RWPE1 (cell line): ENCODE data around the gene FOXN4.
A peak's percentile ranks its signal among the peaks of the same experiment; 100 is the strongest.

ENCODE experiments used
- CTCF ChIA-PET: fragments of 350-600 bp; sonication (Branson Sonifier 250); formaldehyde crosslinking; extraction: SDS; loops from one replicate; lab custom pipeline; 2021; lab: Yijun Ruan, JAX
- POLR2A ChIA-PET: fragments of 400-600 bp; formaldehyde crosslinking; extraction: SDS; loops from one replicate; lab custom pipeline; 2020; ENCODE audit warnings: antibody characterized with exemption; ENCODE audit not compliant: low non-redundant PET; lab: Yijun Ruan, JAX
- DNase-seq: peaks from one replicate; pipeline ENCODE4 v3.0.0; 2012; ENCODE audit warnings: low spot score
- H3K27ac ChIP-seq: fragments of 450-650 bp; 2 replicates; pipeline ENCODE4 v1.5.1; 2017
- TF ChIP-seq, protein P1 (sequence below): fragments of 450-650 bp; conservative IDR thresholded peaks from 2 replicates; pipeline ENCODE4 v1.5.1; 2017; ENCODE audit warnings: low read depth, mild to moderate bottlenecking

FOXN4 gene

DNA sequence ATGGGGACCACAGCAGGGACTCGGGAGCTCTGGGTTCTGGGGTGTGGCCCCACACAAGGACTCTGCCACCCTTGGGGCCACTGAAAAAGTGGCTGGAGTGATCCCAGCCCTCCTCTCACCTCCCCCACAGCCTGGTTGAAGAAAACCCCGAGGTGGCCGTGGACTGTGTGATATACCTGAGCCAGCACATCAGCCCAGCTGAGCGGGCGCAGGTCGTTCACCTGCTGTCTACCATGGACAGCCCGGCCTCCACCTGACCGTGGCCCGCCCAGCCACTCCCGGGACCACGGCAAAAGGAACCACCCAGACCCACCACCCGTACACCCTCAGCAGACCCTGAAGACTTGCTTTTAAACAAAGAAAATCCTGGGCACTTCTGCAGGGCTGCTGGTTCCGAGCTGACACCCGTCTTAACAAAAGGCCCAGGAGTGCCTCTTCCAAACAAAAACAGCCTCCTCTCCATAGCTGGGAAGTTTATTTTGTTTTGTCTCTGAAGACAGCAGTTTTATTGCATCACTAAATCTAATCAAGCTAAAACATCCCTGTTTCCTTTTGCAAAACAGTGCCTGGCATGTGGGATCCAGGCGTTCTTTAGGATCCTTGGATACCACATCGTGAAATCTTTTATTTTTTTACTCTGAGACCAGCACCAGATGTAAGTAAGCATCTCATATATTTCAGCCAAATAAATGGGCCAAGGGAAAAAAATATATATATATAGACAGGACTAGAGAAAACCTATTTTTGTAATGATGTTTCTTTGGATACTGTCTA, 42.8 kb downstream of the FOXN4 start:
- CTCF ChIA-PET: interaction anchor here (0.8 kb wide), 1 partner anchor 119 kb away, joined by 3 read pairs; no protein-coding TSS in a partner anchor
- POLR2A ChIA-PET: no interaction called here
- no peak for DNase-seq

DNA sequence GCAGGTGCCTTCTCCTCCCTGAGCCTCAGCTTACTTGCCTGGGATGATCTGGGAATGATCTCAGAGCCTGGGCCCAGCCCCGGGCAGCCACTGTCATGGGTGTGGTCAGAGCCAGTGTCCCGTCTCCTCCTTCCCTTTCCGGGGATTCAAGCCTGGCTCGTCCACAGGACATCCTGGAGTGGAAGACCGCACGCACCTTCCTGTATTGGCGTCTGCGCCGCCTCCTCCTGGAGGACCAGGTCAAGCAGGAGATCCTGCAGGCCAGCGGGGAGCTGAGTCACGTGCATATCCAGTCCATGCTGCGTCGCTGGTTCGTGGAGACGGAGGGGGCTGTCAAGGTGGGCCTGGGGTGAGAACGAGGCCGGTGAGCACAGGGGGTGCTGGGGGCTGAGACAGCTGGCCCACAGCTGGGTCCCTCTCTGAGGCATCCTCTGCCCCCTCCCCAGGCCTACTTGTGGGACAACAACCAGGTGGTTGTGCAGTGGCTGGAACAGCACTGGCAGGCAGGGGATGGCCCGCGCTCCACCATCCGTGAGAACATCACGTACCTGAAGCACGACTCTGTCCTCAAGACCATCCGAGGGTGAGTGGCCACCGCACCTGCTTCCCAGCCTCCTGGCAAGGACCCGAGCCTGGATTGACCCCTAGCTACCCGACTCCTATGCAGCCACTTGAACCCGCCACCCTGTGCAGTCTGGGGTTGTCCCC, 44.0 kb downstream of the FOXN4 start:
- no peak overlapping the region for H3K27ac ChIP-seq
- TF ChIP-seq, protein P1, sequence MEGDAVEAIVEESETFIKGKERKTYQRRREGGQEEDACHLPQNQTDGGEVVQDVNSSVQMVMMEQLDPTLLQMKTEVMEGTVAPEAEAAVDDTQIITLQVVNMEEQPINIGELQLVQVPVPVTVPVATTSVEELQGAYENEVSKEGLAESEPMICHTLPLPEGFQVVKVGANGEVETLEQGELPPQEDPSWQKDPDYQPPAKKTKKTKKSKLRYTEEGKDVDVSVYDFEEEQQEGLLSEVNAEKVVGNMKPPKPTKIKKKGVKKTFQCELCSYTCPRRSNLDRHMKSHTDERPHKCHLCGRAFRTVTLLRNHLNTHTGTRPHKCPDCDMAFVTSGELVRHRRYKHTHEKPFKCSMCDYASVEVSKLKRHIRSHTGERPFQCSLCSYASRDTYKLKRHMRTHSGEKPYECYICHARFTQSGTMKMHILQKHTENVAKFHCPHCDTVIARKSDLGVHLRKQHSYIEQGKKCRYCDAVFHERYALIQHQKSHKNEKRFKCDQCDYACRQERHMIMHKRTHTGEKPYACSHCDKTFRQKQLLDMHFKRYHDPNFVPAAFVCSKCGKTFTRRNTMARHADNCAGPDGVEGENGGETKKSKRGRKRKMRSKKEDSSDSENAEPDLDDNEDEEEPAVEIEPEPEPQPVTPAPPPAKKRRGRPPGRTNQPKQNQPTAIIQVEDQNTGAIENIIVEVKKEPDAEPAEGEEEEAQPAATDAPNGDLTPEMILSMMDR: no peak
- CTCF ChIA-PET: interaction anchor here (0.8 to 3.9 kb wide), 4 partner anchors 12 to 123 kb away, joined by 3 to 33 read pairs (median 9); no protein-coding TSS in a partner anchor
- POLR2A ChIA-PET: no interaction called here
- no peak for DNase-seq

More for the DNA sequence above, 42.8 kb downstream of the FOXN4 start:
- H3K27ac ChIP-seq: no peak overlapping the region
- TF ChIP-seq, protein P1: no peak

DNA sequence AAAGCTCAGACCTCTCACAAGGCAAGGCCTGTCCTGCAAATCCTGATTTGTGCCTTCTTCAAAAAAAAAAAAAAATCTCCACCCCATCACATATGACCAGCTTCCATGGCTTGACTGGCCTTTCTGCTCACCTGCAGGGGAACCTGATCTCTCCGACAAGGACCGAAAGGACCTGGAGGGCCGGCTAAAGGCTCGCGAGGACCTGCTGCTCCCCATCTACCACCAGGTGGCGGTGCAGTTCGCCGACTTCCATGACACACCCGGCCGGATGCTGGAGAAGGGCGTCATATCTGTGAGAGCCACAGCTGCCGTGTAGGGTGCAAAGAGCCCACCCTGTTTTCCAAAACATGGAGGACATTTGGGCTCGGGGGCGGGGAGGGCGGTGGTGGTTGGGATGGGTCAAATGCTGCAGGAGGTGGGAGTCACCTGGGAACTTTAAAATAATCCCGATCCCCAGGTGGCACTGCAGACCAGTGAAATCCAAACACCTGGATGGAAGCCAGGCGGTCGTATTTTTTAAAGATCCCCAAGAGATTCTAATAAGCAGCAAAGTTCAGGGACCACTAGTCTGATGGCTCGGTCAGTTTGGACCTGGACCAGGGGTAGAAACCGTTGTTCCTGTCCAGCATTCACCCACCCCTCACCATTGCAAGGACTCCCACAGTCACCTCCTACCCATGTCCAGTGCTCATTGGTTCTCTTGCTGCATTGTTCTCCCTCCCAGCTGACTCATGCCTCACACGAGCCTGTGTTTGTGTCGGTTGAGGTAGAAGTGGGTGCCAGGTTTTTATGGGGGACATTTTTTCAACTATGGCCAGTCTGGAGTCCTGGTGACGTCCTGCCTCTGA, 44.8 kb downstream of the FOXN4 start:
- H3K27ac ChIP-seq: no peak overlapping the region
- DNase-seq: peak; percentile 85
- ChIA-PET CTCF (interaction anchor here (0.5 to 3.9 kb wide), 28 partner anchors 10 to 1822 kb away, joined by 3 to 33 read pairs (median 4); no protein-coding TSS in a partner anchor), POLR2A (no interaction called here)
- TF ChIP-seq, protein P1: peak; percentile 89

DNA sequence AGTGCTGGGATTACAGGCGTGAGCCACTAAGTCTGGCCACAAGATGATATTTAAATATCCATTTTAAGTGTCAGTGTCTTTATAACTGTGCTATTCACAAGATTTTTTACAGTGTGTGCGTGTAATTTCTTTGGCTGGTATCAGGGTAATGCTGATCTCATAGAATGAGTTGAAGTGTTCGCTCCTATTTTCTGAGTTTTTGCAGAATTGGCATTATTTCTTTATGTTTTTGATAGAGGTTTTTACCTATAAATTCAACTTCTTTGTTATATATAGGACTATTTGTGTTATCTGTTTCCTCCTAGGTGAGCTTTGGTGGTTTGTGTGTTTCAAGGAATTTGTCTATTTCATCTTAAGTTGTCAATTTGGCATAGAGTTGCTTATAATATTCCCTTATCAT, 45.6 kb downstream of the FOXN4 start:
- TF ChIP-seq, protein P1: no peak
- ChIA-PET POLR2A (no interaction called here), CTCF (interaction anchor here (0.5 to 3.9 kb wide), 18 partner anchors 9 to 1821 kb away, joined by 3 to 33 read pairs (median 5); no protein-coding TSS in a partner anchor)
- no peak for DNase-seq
- no peak overlapping the region for H3K27ac ChIP-seq

DNA sequence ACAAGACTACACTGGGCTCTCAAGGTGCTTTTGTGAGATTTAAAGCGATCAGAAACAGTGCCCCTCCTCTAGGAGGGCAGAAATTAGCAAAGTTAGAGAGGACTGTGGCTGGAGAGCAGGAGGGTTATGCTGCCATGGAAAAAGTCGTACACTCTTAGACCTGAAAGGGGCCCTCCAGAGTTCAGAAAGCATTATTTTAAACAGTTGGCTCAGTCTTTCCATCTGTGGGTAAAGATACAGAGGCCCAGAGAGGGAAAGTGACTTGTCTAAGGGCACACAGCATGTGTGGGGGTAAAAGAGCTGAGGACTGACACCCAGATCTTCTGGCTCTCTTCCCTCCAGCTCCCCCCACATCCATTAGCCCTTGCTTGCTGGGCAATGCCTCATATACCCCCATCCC, 47.1 kb downstream of the FOXN4 start:
- POLR2A ChIA-PET: no interaction called here

More for the DNA sequence above, 47.1 kb downstream of the FOXN4 start:
- H3K27ac ChIP-seq: no peak overlapping the region
- CTCF ChIA-PET: interaction anchor here (1.2 to 3.9 kb wide), 3 partner anchors 123 to 132 kb away, joined by 4 to 33 read pairs (median 23); no protein-coding TSS in a partner anchor
- no peak for DNase-seq
- TF ChIP-seq, protein P1: no peak
